Ishikawa (cell line): ENCODE results near the gene DHX30.

Experiments
- CEBPB ChIP-seq: IDR thresholded peaks from 2 replicates; pipeline ENCODE4 v1.6.1; 2012
- CREB1 ChIP-seq: IDR thresholded peaks from 2 replicates; pipeline ENCODE4 v1.6.1; 2012; ENCODE audit warnings: low read depth
- EGR1 ChIP-seq: IDR thresholded peaks from 2 replicates; pipeline ENCODE4 v1.6.1; 2012
- EP300 ChIP-seq: IDR thresholded peaks from 2 replicates; pipeline ENCODE4 v1.6.1; 2012; ENCODE audit warnings: borderline replicate concordance
- FOXM1 ChIP-seq: IDR thresholded peaks from 2 replicates; pipeline ENCODE4 v1.6.1; 2012; ENCODE audit warnings: low read depth, borderline replicate concordance
- MAX ChIP-seq: IDR thresholded peaks from 2 replicates; pipeline ENCODE4 v1.6.1; 2012
- NFIC ChIP-seq: IDR thresholded peaks from 2 replicates; pipeline ENCODE4 v1.6.1; 2012
- RAD21 ChIP-seq: IDR thresholded peaks from 2 replicates; pipeline ENCODE4 v1.6.1; 2012; ENCODE audit warnings: low read depth
- REST ChIP-seq: IDR thresholded peaks from 2 replicates; pipeline ENCODE4 v1.6.1; 2012; ENCODE audit warnings: low read depth, mild to moderate bottlenecking
- TAF1 ChIP-seq: IDR thresholded peaks from 2 replicates; pipeline ENCODE4 v1.6.1; 2012; ENCODE audit warnings: low read depth, mild to moderate bottlenecking
- TCF12 ChIP-seq: IDR thresholded peaks from 2 replicates; pipeline ENCODE4 v1.6.1; 2012; ENCODE audit warnings: low read depth
- TEAD4 ChIP-seq: IDR thresholded peaks from 2 replicates; pipeline ENCODE4 v1.6.1; 2012
- YY1 ChIP-seq: IDR thresholded peaks from 2 replicates; pipeline ENCODE4 v1.6.1; 2012; ENCODE audit warnings: low read depth
- ZBTB7A ChIP-seq: IDR thresholded peaks from 2 replicates; pipeline ENCODE4 v1.6.1; 2012; ENCODE audit warnings: low read depth
- TF ChIP-seq, protein P1 (sequence below): IDR thresholded peaks from 2 replicates; pipeline ENCODE4 v1.6.1; 2012

DHX30 gene

GRCh38 chr3:47871389-47871788, 68.5 kb downstream of the DHX30 start:
- TF ChIP-seq MAX (no peak), NFIC (no peak), REST (no peak), EGR1 (no peak), TCF12 (no peak), FOXM1 (no peak), TEAD4 (no peak), YY1 (no peak), EP300 (no peak), TAF1 (no peak), RAD21 (no peak), ZBTB7A (no peak), CEBPB (no peak), CREB1 (no peak)
- TF ChIP-seq, protein P1, sequence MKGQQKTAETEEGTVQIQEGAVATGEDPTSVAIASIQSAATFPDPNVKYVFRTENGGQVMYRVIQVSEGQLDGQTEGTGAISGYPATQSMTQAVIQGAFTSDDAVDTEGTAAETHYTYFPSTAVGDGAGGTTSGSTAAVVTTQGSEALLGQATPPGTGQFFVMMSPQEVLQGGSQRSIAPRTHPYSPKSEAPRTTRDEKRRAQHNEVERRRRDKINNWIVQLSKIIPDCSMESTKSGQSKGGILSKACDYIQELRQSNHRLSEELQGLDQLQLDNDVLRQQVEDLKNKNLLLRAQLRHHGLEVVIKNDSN = no peak

DNA sequence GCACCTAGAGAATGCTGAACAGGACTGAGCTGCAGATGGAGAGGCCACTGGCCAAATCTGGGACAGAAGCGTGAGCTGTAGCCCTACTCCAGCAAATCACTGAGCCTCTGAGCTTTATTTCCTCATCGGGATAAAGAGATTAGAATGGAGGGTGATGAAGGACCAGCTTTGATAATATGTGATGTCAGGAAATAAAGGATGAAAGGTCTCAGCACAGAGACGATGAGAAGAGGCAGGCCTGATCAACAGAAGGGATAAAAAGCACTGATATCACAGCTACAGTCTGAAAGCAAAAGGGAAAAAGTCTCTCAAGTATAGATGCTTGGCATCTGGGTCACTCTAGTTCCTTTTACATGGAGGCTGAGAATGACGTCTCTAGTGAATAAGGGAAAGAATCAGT, 70.0 kb downstream of the DHX30 start:
- TF ChIP-seq EGR1 (no peak), TEAD4 (no peak), CREB1 (no peak), MAX (no peak), RAD21 (no peak), CEBPB (no peak), TAF1 (no peak), REST (no peak), EP300 (no peak), ZBTB7A (no peak), YY1 (no peak), NFIC (no peak), TCF12 (no peak)
- TF ChIP-seq, protein P1 = no peak

DNA sequence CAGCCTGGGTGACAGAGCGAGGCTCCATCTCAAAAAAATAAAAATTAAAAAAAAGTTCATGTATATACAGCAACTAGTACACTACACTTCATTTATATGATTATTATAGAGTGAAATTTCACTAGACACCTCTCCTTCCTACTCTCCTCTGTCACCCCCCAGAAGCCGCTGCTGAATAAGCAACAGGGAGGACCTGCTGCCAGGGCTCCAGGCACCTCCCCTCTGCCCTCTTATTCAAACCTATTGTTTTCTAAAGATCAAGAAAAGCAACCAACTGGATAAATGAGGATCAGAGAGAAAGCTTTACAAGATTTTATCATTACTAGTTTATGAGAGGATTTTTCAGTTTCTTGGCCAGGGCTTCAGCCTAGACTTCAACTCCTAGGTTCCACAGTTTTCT, 71.5 kb downstream of the DHX30 start:
- no peak for TF ChIP-seq EGR1
- TF ChIP-seq ZBTB7A = no peak
- no peak for TF ChIP-seq EP300
- no peak for TF ChIP-seq CEBPB
- no peak for TF ChIP-seq NFIC
- TF ChIP-seq FOXM1 = no peak
- no peak for TF ChIP-seq TAF1
- TF ChIP-seq TCF12 = no peak
- no peak for TF ChIP-seq REST

DNA sequence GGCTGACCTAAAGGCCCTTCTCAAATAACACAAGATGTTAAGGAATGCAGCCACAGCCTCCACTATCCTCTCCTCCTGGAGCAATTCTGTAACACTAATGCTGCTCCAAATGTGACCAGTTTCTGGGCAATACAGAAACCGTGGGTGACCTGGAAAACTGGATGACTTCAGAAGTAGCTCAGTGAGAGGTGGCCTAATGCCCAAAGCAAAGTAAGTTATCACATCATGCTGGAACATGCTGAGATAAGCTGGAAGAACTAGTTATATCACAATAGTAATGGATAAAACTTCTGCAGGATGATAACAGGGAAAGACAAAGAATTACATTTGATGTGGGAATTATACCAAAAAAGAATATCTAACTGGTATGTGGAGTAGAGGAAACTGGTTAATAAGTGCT, 72.0 kb downstream of the DHX30 start:
- TF ChIP-seq YY1 (no peak), EGR1 (no peak), MAX (no peak), TEAD4 (no peak), RAD21 (no peak), ZBTB7A (no peak), EP300 (no peak), NFIC (no peak), CREB1 (no peak), CEBPB (no peak), TAF1 (no peak)
- TF ChIP-seq, protein P1 = no peak
